H1 (cell line): ENCODE measurements around the gene MIPEP. TPM values are rescaled to one million over a fixed set of nuclear protein-coding genes. Genes with fewer than 3 reads are reported as not detected.

ENCODE experiments used
- CHD7 ChIP-seq: fragments of 300-600 bp; sonication (generic); IDR thresholded peaks from 2 replicates; pipeline ENCODE4 v1.7.1; 2012; ENCODE audit warnings: low read length, moderate library complexity, mild to moderate bottlenecking, inconsistent platforms; ENCODE audit not compliant: insufficient replicate concordance
- CTCF ChIP-seq, 3 experiments: IDR thresholded peaks; 1 replicate in 2 of 3; 2 replicates in 1 of 3; pipeline versions ENCODE4 v1.5.1 to v1.6.1; 2011; ENCODE audit warnings: low read length in 3 of 3, mild to moderate bottlenecking in 3 of 3, inconsistent platforms in 2 of 3, low read depth in 1 of 3, moderate library complexity in 1 of 3; ENCODE audit not compliant: insufficient read depth in 1 of 3; ENCODE audit errors: control extremely low read depth in 1 of 3
- SUZ12 ChIP-seq: fragments of 200-600 bp; sonication (generic); IDR thresholded peaks from 2 replicates; pipeline ENCODE4 v1.6.1; 2012; ENCODE audit warnings: mild to moderate bottlenecking, inconsistent platforms, low read length, moderate library complexity, mixed read lengths
- polyA plus RNA-seq, 7 experiments: library from polyadenylated mRNA; depleted of rRNA in 3 of 7; stranded (reverse) in 5 of 7; unstranded in 2 of 7; fragments of >200 nt in 5 of 7; fragments of 200-250 nt in 2 of 7; gene quantifications; 1 replicate in 5 of 7; 2 replicates in 1 of 7; 4 replicates in 1 of 7; pipeline versions ENCODE4 v1.2.1 to v1.2.3, GENCODE V29; 2011 to 2013; ENCODE audit warnings: missing spikeins in 2 of 7, mixed read lengths in 2 of 7
- total RNA-seq: library from RNA; stranded (reverse); fragmentation: NEBNext Ultra II Directional; extraction: Animal tissue kit (Norgen Biotek cat#: 25700); gene quantifications from 2 replicates; pipeline ENCODE4 v1.2.1, GENCODE V29; 2021

The MIPEP gene
- total and polyA plus RNA-seq, 2 of the 8 experiments (the other 6 are each of a cell fraction or from before 2014, with no cell fraction given), result 24.0 to 24.2 TPM

GRCh38 chr13:23921451-23921888 lies 32.3 kb upstream of the MIPEP start (continued):
- TF ChIP-seq CHD7, result peak; percentile 81
- TF ChIP-seq CTCF (IDR thresholded peaks at IDR 0.05; ENCODE audit: control extremely low read depth in 1 of 3, insufficient read depth in 1 of 3, low read depth in 1 of 3, low read length in 3 of 3), result peak in 2 of 3 experiments; percentile 50 to 63; a peak in 2 of 4 replicates
- no peak for TF ChIP-seq SUZ12
